Measurements from ENCODE around the gene DAAM2.

DNA sequence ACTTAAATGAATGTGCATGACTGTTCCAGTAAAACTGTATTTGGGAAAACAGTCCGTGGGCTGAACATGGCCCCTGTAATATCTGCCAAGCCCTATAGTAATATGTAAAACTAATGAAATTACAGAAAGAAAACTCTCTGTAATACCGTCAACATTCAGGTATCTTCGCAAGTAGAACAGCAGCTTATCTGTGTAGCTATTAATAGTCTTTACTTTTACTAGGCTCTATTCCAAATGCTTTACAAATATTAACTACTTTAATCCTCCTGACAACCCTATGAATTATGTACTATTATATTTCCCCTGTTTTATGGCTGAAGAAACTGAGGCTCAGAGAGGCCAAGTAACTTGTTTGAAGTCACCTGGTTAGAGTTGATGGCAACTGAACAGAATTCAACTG lies 57.1 kb downstream of the DAAM2 start:
- TF ChIP-seq FOSL2 (IDR thresholded peaks at IDR 0.05; ENCODE audit: borderline replicate concordance, low read depth) (no peak), CHD2 (IDR thresholded peaks at IDR 0.05; ENCODE audit: low read length, partially characterized antibody) (no peak)
